GM21423 (cell line): ENCODE measurements around the gene FAM9B.

ENCODE experiments used
- ATAC-seq: cut with Tn5 transposase; IDR thresholded peaks from one replicate; pipeline ENCODE4 v1.9.1; 2021; ENCODE audit warnings: mild to moderate bottlenecking, moderate library complexity; ENCODE audit not compliant: unreplicated experiment

FAM9B gene

GRCh38 chrX:8981723-8982122 is 52.2 kb downstream of the FAM9B start:
- no peak for ATAC-seq

- no peak for ATAC-seq
Observed at GRCh38 chrX:8980756-8981155, 53.2 kb downstream of the FAM9B start.
